Stimulated activated CD4-positive, alpha-beta T cell treated with anti-CD3 and anti-CD28 coated beads, Interleukin-12 subunit alpha, Interleukin-12 subunit beta, amount 100 ng/mL, for 48 hours (primary cell): ENCODE results near the gene PXDC1.
"Not testable (repeated sequence)": the region's sequence is repeated elsewhere in the genome, so short reads cannot be mapped to it uniquely, and the experiment has no call there.

Source experiments
- DNase-seq, 3 donors: peaks; one replicate each; pipeline ENCODE4 v3.0.0-alpha.2; 2020; ENCODE audit warnings: low read depth in 2 of 3, low spot score in 1 of 3

PXDC1 gene

DNA sequence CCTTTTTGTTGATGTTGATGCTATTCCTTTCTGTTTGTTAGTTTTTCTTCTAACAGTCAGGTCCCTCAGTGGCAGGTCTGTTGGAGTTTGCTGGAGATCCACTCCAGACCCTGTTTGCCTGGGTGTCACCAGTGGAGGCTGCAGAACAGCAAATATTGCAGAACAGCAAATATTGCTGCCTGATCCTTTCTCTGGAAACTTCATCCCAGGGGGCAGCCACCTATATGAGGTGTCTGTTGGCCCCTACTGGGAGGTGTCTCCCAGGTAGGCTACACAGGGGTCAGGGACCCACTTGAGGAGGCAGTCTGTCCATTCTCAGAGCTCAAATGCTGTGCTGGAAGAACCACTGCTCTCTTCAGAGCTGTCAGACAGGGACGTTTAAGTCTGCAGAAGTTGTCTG, 74.2 kb downstream of the PXDC1 start:
- DNase-seq = not testable (repeated sequence)
